ENCODE data around the gene PPARG.

PPARG gene

DNA sequence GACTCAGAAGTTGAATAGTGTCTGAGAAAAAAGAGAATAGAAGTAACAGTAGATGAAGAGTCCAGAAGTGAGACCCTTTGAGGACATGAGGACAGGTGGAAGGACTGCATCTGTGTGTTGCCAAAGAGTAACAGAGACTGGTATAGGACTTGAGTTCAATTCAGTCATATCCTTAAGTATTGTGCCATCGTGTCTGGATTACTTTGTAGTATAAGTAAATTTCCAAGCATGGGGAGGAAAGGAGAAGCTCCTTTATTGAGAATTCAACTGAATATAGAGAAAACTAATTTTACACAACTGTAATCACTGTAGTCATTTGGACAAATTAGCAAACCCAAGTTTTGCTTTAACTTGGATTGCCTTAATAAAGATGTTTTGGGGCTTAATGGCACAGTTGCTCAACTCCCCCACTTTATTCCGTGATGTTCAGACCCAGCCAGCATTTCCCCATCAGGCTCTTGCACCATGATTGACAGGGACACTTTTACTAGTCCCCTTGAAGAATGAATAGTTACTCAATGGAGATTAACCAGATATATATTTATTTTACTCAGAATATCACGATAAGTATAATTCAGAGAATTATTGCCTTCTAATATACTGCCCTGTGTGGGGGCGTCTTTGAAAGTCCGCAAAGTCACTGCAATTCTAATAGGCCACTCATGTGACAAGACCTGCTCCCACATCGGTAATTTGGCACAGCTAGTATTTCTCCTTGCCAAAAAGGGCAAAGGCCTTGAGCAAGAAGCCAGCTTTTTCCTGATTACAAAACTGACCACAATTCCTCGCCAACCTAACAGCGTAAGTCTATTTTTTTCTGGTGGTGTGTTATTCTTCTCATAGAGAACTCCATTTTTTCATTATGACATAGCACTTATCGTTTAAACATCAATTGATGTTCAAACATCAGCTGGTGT is 61.3 kb downstream of the PPARG start:
- Histone ChIP-seq H3K9me3 (no peaks in the 10 kb centered on the region), H3K27me3 (ENCODE audit: low read depth) (no peaks in the 10 kb centered on the region), H3K36me3 (replicated peaks) (no peaks in the 10 kb centered on the region), H3K4me1 (peaks cover 6% of the 10 kb centered on the region), H3K4me3 (no peak overlapping the region)
- in situ Hi-C loops (cut with MboI; ENCODE audit: low sequenced_read_pairs), result no loop called here
- DNase-seq (ENCODE audit: low spot score in 2 of 2), result no peak

GRCh38 chr3:12351145-12351544 is 62.3 kb downstream of the PPARG start:
- in situ Hi-C loops (cut with MboI; ENCODE audit: low sequenced_read_pairs), result no loop called here
- H3K4me3 ChIP-seq, result no peak overlapping the region
- DNase-seq (ENCODE audit: low spot score in 2 of 2), result no peak
- H3K27me3 ChIP-seq (ENCODE audit: low read depth), result no peaks in the 10 kb centered on the region
- peaks cover 6% of the 10 kb centered on the region for H3K4me1 ChIP-seq
- H3K36me3 ChIP-seq (replicated peaks), result no peaks in the 10 kb centered on the region
- no peaks in the 10 kb centered on the region for H3K9me3 ChIP-seq

DNA sequence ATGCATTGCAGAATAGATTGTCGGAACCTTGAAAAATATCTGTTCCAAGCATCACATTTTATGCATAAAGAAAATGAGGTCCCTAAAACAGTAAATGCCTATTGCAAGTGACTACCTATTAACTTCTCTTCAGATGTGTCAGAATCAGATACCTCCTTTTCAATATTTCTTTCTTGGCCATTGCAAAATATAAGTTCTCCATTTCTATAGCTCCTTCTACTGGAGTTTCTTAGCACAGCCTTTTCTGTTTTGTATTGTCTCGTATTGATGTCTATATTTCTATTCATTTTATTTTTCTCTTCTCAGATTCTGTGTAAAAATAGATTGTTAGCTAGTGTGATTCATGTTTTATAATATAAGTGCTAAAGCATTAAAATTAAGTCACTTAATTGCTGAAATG is 63.4 kb downstream of the PPARG start:
- Histone ChIP-seq H3K4me3 (no peak overlapping the region), H3K36me3 (replicated peaks) (no peaks in the 10 kb centered on the region), H3K9me3 (no peaks in the 10 kb centered on the region), H3K4me1 (peaks cover 6% of the 10 kb centered on the region), H3K27me3 (ENCODE audit: low read depth) (no peaks in the 10 kb centered on the region)
- in situ Hi-C loops (cut with MboI; ENCODE audit: low sequenced_read_pairs), result no loop called here
- DNase-seq (ENCODE audit: low spot score in 2 of 2), result no peak

- in situ Hi-C loops (cut with MboI; ENCODE audit: low sequenced_read_pairs), result no loop called here
- Histone ChIP-seq H3K4me3 (no peak overlapping the region), H3K4me1 (peaks cover 6% of the 10 kb centered on the region), H3K36me3 (replicated peaks) (no peaks in the 10 kb centered on the region), H3K27me3 (ENCODE audit: low read depth) (no peaks in the 10 kb centered on the region), H3K9me3 (no peaks in the 10 kb centered on the region)
- no peak for DNase-seq (ENCODE audit: low spot score in 2 of 2)
Measured at GRCh38 chr3:12352755-12353154, 63.9 kb downstream of the PPARG start.

DNA sequence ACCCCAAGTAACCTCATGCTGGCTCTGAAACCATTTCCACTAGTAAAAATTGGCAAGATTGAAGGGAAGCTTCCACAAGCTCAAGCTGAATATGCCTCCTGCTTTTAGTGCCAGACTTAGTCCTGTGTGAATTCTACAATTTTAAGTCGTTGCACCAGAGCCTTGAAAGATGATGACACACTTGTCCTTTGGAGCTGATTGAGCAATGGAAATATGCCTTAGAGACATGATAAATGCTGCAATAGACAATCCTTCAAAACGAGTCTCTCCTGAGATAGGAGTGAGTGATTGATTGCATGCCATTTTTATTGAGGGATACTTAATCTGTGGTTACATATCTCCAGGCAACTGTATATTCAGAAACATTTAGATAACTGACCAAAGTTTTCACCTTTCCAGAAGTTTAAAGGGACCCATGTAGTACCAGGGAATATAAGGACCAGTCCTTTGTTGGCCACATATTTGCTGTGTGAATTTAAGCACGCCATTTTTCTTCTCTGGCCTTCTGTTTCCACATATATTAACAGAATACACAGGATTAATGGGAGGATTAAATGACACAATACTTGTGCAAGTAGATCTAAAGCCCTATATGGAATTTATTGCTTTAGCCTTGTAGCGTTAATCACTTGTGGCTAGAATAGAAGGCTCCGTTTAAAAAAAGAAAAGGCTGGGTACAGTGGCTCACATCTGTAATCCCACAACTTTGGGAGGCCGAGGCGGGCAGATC is 65.1 kb downstream of the PPARG start:
- no peaks in the 10 kb centered on the region for H3K27me3 ChIP-seq (ENCODE audit: low read depth)
- H3K4me1 ChIP-seq, result peaks cover 6% of the 10 kb centered on the region
- no peak overlapping the region for H3K4me3 ChIP-seq
- DNase-seq (ENCODE audit: low spot score in 2 of 2), result peak in 1 of 2 experiments; percentile 70
- H3K9me3 ChIP-seq, result no peaks in the 10 kb centered on the region
- in situ Hi-C loops (cut with MboI; ENCODE audit: low sequenced_read_pairs), result no loop called here
- no peaks in the 10 kb centered on the region for H3K36me3 ChIP-seq (replicated peaks)

DNA sequence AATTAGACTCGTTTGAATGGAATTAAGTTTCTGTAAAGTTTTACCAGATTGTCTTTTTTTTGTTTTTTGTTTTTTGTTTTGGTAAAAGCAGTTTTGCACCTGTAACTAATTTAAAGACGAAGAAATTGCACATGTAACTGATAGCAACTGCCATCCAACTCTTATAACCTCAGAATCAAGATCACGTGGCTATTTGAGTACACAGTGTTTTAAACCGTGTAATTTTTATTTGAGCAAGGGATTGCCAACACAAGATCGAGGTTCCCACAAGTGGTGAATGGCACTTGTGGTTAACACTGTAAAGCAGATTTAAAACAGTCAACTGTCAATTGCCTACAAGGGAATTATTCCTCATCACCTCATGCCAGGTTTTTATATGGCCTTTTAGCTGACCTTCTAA is 67.3 kb downstream of the PPARG start:
- no peaks in the 10 kb centered on the region for H3K9me3 ChIP-seq
- no peak for DNase-seq (ENCODE audit: low spot score in 2 of 2)
- H3K4me1 ChIP-seq, result peaks cover 6% of the 10 kb centered on the region
- no peaks in the 10 kb centered on the region for H3K27me3 ChIP-seq (ENCODE audit: low read depth)
- H3K36me3 ChIP-seq (replicated peaks), result no peaks in the 10 kb centered on the region
- in situ Hi-C loops (cut with MboI; ENCODE audit: low sequenced_read_pairs), result no loop called here
- no peak overlapping the region for H3K4me3 ChIP-seq

- Histone ChIP-seq H3K4me3 (no peak overlapping the region), H3K9me3 (no peaks in the 10 kb centered on the region), H3K36me3 (replicated peaks) (no peaks in the 10 kb centered on the region), H3K4me1 (peaks cover 6% of the 10 kb centered on the region), H3K27me3 (ENCODE audit: low read depth) (no peaks in the 10 kb centered on the region)
- in situ Hi-C loops (cut with MboI; ENCODE audit: low sequenced_read_pairs), result no loop called here
- DNase-seq (ENCODE audit: low spot score in 2 of 2), result no peak
Measured at GRCh38 chr3:12356996-12357395, 68.1 kb downstream of the PPARG start.

DNA sequence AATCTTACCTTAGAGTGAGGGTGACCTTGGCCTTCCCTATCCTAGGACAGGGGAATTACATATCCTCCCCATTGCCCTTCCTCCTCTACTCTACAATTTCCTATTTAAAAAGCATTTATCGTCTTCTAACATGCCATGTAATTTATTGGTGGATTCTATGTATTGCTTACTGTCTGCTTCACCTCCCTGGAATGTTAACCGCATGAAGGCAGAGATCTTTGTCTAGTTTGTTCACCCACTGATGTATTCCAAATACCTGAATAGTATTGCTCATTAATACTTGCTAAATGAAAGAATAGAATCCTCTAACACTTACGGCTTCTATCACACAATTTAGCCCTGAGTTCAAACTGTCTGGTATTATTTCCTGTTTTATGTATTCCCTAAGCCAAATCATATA is 68.6 kb downstream of the PPARG start:
- DNase-seq (ENCODE audit: low spot score in 2 of 2), result no peak
- no peaks in the 10 kb centered on the region for H3K27me3 ChIP-seq (ENCODE audit: low read depth)
- no peak overlapping the region for H3K4me3 ChIP-seq
- peaks cover 6% of the 10 kb centered on the region for H3K4me1 ChIP-seq
- H3K9me3 ChIP-seq, result no peaks in the 10 kb centered on the region
- no peaks in the 10 kb centered on the region for H3K36me3 ChIP-seq (replicated peaks)
- in situ Hi-C loops (cut with MboI; ENCODE audit: low sequenced_read_pairs), result no loop called here

DNA sequence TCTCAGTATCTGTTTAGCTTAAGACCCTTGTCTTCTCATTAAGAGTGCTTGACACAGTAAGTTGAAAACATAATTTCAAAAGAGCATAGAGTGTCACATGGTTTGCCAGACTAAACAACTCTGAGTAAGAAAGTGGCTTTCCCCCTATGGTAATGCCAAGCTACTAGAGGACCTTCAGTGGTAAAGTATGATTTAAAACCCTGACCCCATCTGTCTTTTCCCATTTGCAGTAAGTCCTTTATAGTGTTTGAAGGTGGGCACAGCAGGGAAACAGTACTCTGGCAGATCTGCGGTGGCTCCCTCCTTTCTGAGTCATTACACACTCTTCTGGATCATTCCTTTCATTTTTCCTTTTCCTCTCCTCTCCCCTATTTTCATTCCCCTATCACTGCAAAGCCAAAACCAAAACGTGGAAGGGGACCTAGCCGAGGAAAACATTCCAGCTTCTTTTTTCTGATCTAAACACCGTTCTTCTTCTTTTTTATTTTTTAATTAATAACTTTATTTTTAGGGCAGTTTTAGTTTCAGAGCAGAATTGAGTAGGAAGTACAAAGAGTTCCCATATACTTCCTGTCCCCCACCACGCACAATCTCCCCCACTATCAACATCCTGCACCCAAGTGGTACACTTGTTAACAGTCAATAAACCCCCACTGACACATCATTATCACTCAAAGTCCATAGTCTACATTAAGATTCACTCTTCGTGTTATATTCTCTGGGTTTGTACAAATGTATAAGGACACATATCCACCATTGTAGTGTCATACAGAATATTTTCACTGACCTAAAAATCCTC is 74.7 kb downstream of the PPARG start:
- H3K36me3 ChIP-seq (replicated peaks), result no peaks in the 10 kb centered on the region
- no peak for DNase-seq (ENCODE audit: low spot score in 2 of 2)
- no peaks in the 10 kb centered on the region for H3K9me3 ChIP-seq
- in situ Hi-C loops (cut with MboI; ENCODE audit: low sequenced_read_pairs), result no loop called here
- H3K4me3 ChIP-seq, result no peak overlapping the region
- no peaks in the 10 kb centered on the region for H3K27me3 ChIP-seq (ENCODE audit: low read depth)
- H3K4me1 ChIP-seq, result no peaks in the 10 kb centered on the region

DNA sequence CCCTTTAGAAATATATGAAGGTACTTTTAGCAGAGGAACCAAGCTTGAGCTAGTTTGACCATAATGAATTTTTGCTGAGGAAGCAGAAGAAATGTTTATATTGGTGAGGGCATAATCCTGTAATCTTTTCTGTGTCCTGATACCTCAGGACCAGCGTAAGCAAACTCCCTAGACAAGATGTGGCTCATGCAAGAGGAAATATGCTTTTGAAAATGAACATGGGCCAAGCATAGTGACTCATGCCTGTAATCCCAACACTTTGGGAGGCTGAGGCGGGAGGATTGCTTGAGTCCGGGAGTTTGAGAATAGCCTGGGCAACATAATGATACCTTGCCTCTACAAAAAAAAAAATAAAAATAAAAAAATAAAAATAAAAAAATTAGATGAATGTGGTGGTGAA is 78.5 kb downstream of the PPARG start:
- H3K4me1 ChIP-seq, result no peaks in the 10 kb centered on the region

DNA sequence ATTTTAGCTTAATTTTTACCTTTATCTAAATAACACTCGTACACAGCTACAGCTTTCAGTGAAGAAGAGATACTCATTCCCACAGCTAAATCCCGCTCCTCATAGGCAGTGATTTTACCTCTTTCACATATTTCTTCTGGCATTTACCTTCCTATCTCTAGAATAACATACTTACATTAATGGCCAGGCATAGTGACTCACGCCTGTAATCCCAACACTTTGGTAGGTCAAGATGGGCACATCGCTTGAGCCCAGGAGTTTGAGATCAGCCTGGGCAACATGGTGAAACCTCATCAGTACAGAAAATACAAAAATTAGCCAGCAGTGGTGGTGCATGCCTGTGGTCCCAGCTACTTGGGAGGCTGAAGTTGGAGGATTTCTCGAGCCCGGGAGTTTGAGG is 80.2 kb downstream of the PPARG start:
- Histone ChIP-seq H3K4me3 (no peak overlapping the region), H3K4me1 (no peaks in the 10 kb centered on the region), H3K9me3 (no peaks in the 10 kb centered on the region), H3K36me3 (replicated peaks) (no peaks in the 10 kb centered on the region), H3K27me3 (ENCODE audit: low read depth) (no peaks in the 10 kb centered on the region)
- in situ Hi-C loops (cut with MboI; ENCODE audit: low sequenced_read_pairs), result no loop called here
- DNase-seq (ENCODE audit: low spot score in 2 of 2), result no peak

More for the DNA sequence above, 78.5 kb downstream of the PPARG start:
- in situ Hi-C loops (cut with MboI; ENCODE audit: low sequenced_read_pairs), result no loop called here
- Histone ChIP-seq H3K27me3 (ENCODE audit: low read depth) (no peaks in the 10 kb centered on the region), H3K36me3 (replicated peaks) (no peaks in the 10 kb centered on the region), H3K9me3 (no peaks in the 10 kb centered on the region), H3K4me3 (no peak overlapping the region)
- no peak for DNase-seq (ENCODE audit: low spot score in 2 of 2)

DNA sequence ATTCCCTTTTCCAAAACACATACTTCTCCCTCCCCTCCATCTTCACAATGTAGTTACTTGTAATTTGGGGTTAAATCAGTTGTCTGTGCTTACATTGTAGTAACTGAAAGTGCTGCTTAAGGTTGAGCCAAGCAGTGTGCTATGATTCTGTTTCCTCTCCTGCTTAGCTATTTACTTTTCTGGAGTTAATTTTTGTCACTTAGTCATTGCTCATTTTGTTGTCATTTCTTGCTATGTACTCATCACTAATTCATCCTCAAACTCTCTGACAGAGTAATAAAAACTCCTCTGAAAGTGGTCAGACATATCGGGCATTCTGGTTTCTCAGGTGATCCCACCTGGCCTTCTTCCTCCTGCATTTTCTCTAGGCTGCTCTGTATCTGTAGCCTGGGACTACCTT is 80.7 kb downstream of the PPARG start:
- no peaks in the 10 kb centered on the region for H3K36me3 ChIP-seq (replicated peaks)
- no peak overlapping the region for H3K4me3 ChIP-seq
- no peaks in the 10 kb centered on the region for H3K4me1 ChIP-seq
- DNase-seq (ENCODE audit: low spot score in 2 of 2), result no peak
- H3K27me3 ChIP-seq (ENCODE audit: low read depth), result no peaks in the 10 kb centered on the region
- no peaks in the 10 kb centered on the region for H3K9me3 ChIP-seq
- in situ Hi-C loops (cut with MboI; ENCODE audit: low sequenced_read_pairs), result no loop called here

- DNase-seq (ENCODE audit: low spot score in 2 of 2), result no peak
- in situ Hi-C loops (cut with MboI; ENCODE audit: low sequenced_read_pairs), result no loop called here
- no peak overlapping the region for H3K4me3 ChIP-seq
- H3K36me3 ChIP-seq (replicated peaks), result no peaks in the 10 kb centered on the region
- no peaks in the 10 kb centered on the region for H3K27me3 ChIP-seq (ENCODE audit: low read depth)
- no peaks in the 10 kb centered on the region for H3K9me3 ChIP-seq
- no peaks in the 10 kb centered on the region for H3K4me1 ChIP-seq
Measured at GRCh38 chr3:12370758-12371157, 81.9 kb downstream of the PPARG start.
